H1 (cell line): Measurements from ENCODE around the gene RAB31. TPM values are rescaled to one million over a fixed set of nuclear protein-coding genes. Genes with fewer than 3 reads are reported as not detected.

ENCODE experiments used
- CTCF ChIA-PET: fragments of 300-600 bp; sonication (Branson Sonifier 250); formaldehyde crosslinking; loops from one replicate; lab custom pipeline; 2021; ENCODE audit not compliant: partially characterized antibody; lab: Charles Lee
- POLR2A ChIA-PET: fragments of 300-600 bp; sonication (Branson Sonifier 250); formaldehyde crosslinking; loops from one replicate; lab custom pipeline; 2021; ENCODE audit warnings: inconsistent platforms; ENCODE audit not compliant: partially characterized antibody; lab: Charles Lee
- DNase-seq, 2 experiments: peaks; one replicate each; pipeline versions ENCODE4 v3.0.0 to v3.0.0-alpha.2; 2010 to 2022; ENCODE audit warnings: low spot score in 2 of 2, low read depth in 1 of 2, mixed read lengths in 1 of 2
- FAIRE-seq: peaks from 2 replicates; lab custom pipeline; 2011; peaks lifted over from hg19 to GRCh38; lab: Jason Lieb, UNC
- H2AFZ ChIP-seq: 2 replicates; pipeline ENCODE4 v1.8.1; 2012; ENCODE audit warnings: low read length, inconsistent platforms
- H2AK5ac ChIP-seq: 2 replicates; pipeline ENCODE4 v1.6.1; 2013; ENCODE audit warnings: low read depth, low read length
- H2BK120ac ChIP-seq: replicated peaks from 2 replicates; pipeline ENCODE3; 2013; ENCODE audit warnings: low read depth, low read length, inconsistent platforms
- H2BK12ac ChIP-seq: 2 replicates; pipeline ENCODE4 v1.6.1; 2013; ENCODE audit warnings: low read depth, low read length
- H2BK15ac ChIP-seq: 2 replicates; pipeline ENCODE4 v1.6.1; 2013; ENCODE audit warnings: low read length
- H2BK20ac ChIP-seq: 2 replicates; pipeline ENCODE4 v1.6.1; 2013; ENCODE audit warnings: low read length
- H2BK5ac ChIP-seq: 2 replicates; pipeline ENCODE4 v1.6.1; 2013; ENCODE audit warnings: low read depth, low read length
- H3K14ac ChIP-seq: 2 replicates; pipeline ENCODE4 v1.6.1; 2013; ENCODE audit warnings: inconsistent platforms; ENCODE audit not compliant: insufficient read length
- H3K18ac ChIP-seq: 2 replicates; pipeline ENCODE4 v1.6.1; 2013; ENCODE audit warnings: low read length; ENCODE audit errors: extremely low read depth
- H3K23ac ChIP-seq: 2 replicates; pipeline ENCODE4 v1.6.1; 2013; ENCODE audit warnings: inconsistent platforms; ENCODE audit not compliant: insufficient read length
- H3K23me2 ChIP-seq: 2 replicates; pipeline ENCODE4 v1.6.1; 2013; ENCODE audit warnings: low read depth, low read length
- H3K27ac ChIP-seq: 2 replicates; pipeline ENCODE4 v1.6.1; 2011; ENCODE audit warnings: low read depth, low read length, inconsistent platforms
- H3K27me3 ChIP-seq, 4 experiments: replicated peaks in 1 of 4; 1 replicate in 1 of 4; 2 replicates in 3 of 4; pipeline versions ENCODE4 v1.6.1 to v1.8.1; 2011 to 2013; ENCODE audit warnings: low read length in 3 of 4, mild to moderate bottlenecking in 3 of 4, inconsistent platforms in 2 of 4, mixed read lengths in 2 of 4, moderate library complexity in 1 of 4; ENCODE audit not compliant: control insufficient read depth in 3 of 4, insufficient read depth in 3 of 4; ENCODE audit errors: extremely low read depth in 1 of 4
- H3K36me3 ChIP-seq, 4 experiments: 2 replicates each; pipeline versions ENCODE4 v1.6.1 to v1.8.1; 2011 to 2013; ENCODE audit warnings: mild to moderate bottlenecking in 4 of 4, low read length in 3 of 4, moderate library complexity in 2 of 4, control low read depth in 1 of 4, inconsistent platforms in 1 of 4; ENCODE audit not compliant: insufficient read depth in 4 of 4, control insufficient read depth in 2 of 4
- H3K4ac ChIP-seq: replicated peaks from 2 replicates; pipeline ENCODE3; 2013; ENCODE audit warnings: low read length, low read depth, mixed read lengths, inconsistent platforms; ENCODE audit not compliant: insufficient read length
- H3K4me1 ChIP-seq, 4 experiments: replicated peaks in 1 of 4; 1 replicate in 1 of 4; 2 replicates in 3 of 4; pipeline versions ENCODE4 v1.6.1 to v1.8.1; 2011 to 2013; ENCODE audit warnings: low read length in 3 of 4, inconsistent platforms in 2 of 4, mixed read lengths in 1 of 4; ENCODE audit not compliant: insufficient read depth in 4 of 4, control insufficient read depth in 3 of 4
- H3K4me2 ChIP-seq, 2 experiments: 2 replicates each; pipeline versions ENCODE4 v1.6.1 to v1.8.1; 2011 to 2013; ENCODE audit warnings: low read depth in 2 of 2, low read length in 2 of 2, control low read depth in 1 of 2, inconsistent platforms in 1 of 2, mild to moderate bottlenecking in 1 of 2; ENCODE audit not compliant: insufficient read depth in 1 of 2
- H3K4me3 ChIP-seq, 4 experiments: fragments of 200-600, 300-600 bp in 1 of 4; sonication (generic), shearing (Covaris generic), sonication (Bioruptor Twin) in 1 of 4; 2 replicates each; pipeline versions ENCODE4 v1.5.1 to v1.8.1; 2011 to 2016; ENCODE audit warnings: low read length in 4 of 4, low read depth in 3 of 4, control low read depth in 2 of 4, inconsistent platforms in 2 of 4, mild to moderate bottlenecking in 2 of 4, mixed read lengths in 1 of 4, moderate library complexity in 1 of 4; ENCODE audit not compliant: insufficient read depth in 2 of 4; ENCODE audit errors: extremely low read depth in 1 of 4
- H3K56ac ChIP-seq: replicated peaks from 2 replicates; pipeline ENCODE3; 2013; ENCODE audit warnings: low read depth, mild to moderate bottlenecking, mixed read lengths, low read length, inconsistent platforms; ENCODE audit not compliant: insufficient read length
- H3K79me1 ChIP-seq: 2 replicates; pipeline ENCODE4 v1.6.1; 2013; ENCODE audit warnings: low read depth, low read length, control low read depth
- H3K79me2 ChIP-seq, 2 experiments: 2 replicates each; pipeline versions ENCODE4 v1.6.1 to v1.8.1; 2012 to 2013; ENCODE audit warnings: low read length in 2 of 2, mild to moderate bottlenecking in 2 of 2, inconsistent platforms in 1 of 2; ENCODE audit not compliant: insufficient read depth in 2 of 2, control insufficient read depth in 1 of 2
- H3K9ac ChIP-seq, 4 experiments: replicated peaks in 1 of 4; 1 replicate in 1 of 4; 2 replicates in 3 of 4; pipeline versions ENCODE4 v1.6.1 to v1.8.1; 2011 to 2013; ENCODE audit warnings: low read depth in 3 of 4, low read length in 3 of 4, control low read depth in 2 of 4, mild to moderate bottlenecking in 2 of 4, moderate library complexity in 2 of 4, inconsistent platforms in 1 of 4; ENCODE audit errors: extremely low read depth in 1 of 4
- H3K9me3 ChIP-seq, 2 experiments: 2 replicates each; pipeline versions ENCODE4 v1.6.1 to v1.8.1; 2012 to 2013; ENCODE audit warnings: mild to moderate bottlenecking in 2 of 2, moderate library complexity in 2 of 2, control low read depth in 1 of 2, inconsistent platforms in 1 of 2, low read depth in 1 of 2, low read length in 1 of 2, mixed read lengths in 1 of 2; ENCODE audit not compliant: insufficient read depth in 2 of 2
- H4K20me1 ChIP-seq, 2 experiments: replicated peaks in 1 of 2; 2 replicates each; pipeline versions ENCODE3 to v1.8.1; 2011 to 2013; ENCODE audit warnings: inconsistent platforms in 2 of 2, low read length in 2 of 2, mild to moderate bottlenecking in 1 of 2; ENCODE audit not compliant: insufficient read depth in 2 of 2, control insufficient read depth in 1 of 2
- H4K5ac ChIP-seq: 2 replicates; pipeline ENCODE4 v1.6.1; 2013; ENCODE audit warnings: low read length, low read depth, mixed read lengths, inconsistent platforms; ENCODE audit not compliant: insufficient read length
- H4K8ac ChIP-seq: 2 replicates; pipeline ENCODE4 v1.8.0; 2013; ENCODE audit warnings: mild to moderate bottlenecking, moderate library complexity, low read length, inconsistent platforms; ENCODE audit not compliant: insufficient read depth; ENCODE audit errors: extremely low read depth
- H4K91ac ChIP-seq: replicated peaks from 2 replicates; pipeline ENCODE3; 2013; ENCODE audit warnings: low read length, mixed read lengths, inconsistent platforms; ENCODE audit not compliant: insufficient read length
- WGBS, 2 experiments: shearing (Covaris generic) in 1 of 2; methylation state at CpG; one replicate each; pipeline versions ENCODE4 v1.1.6 to v1.1.7; 2013 to 2015; ENCODE audit warnings: low lambda C conversion rate in 2 of 2, mixed read lengths in 2 of 2, inconsistent platforms in 1 of 2, low coverage in 1 of 2, missing lambda C conversion rate in 1 of 2; ENCODE audit not compliant: insufficient replicate concordance in 2 of 2, insufficient coverage in 1 of 2, insufficient read length in 1 of 2; ENCODE audit errors: extremely low coverage in 1 of 2, missing lambda C conversion rate in 1 of 2; 5-methylcytosine and 5-hydroxymethylcytosine counted together
- polyA plus RNA-seq, 7 experiments: library from polyadenylated mRNA; depleted of rRNA in 3 of 7; stranded (reverse) in 5 of 7; unstranded in 2 of 7; fragments of >200 nt in 5 of 7; fragments of 200-250 nt in 2 of 7; gene quantifications; 1 replicate in 5 of 7; 2 replicates in 1 of 7; 4 replicates in 1 of 7; pipeline versions ENCODE4 v1.2.1 to v1.2.3, GENCODE V29; 2011 to 2013; ENCODE audit warnings: missing spikeins in 2 of 7, mixed read lengths in 2 of 7
- total RNA-seq: library from RNA; stranded (reverse); fragmentation: NEBNext Ultra II Directional; extraction: Animal tissue kit (Norgen Biotek cat#: 25700); gene quantifications from 2 replicates; pipeline ENCODE4 v1.2.1, GENCODE V29; 2021
- TF ChIP-seq, protein P1 (sequence below): IDR thresholded peaks from 2 replicates; pipeline ENCODE4 v1.6.1; 2012; ENCODE audit warnings: inconsistent platforms

The RAB31 gene
- total and polyA plus RNA-seq, 2 of the 8 experiments (the other 6 are each of a cell fraction or from before 2014, with no cell fraction given), result 15.2 to 40.9 TPM

GRCh38 chr18:9827211-9827792, 119.2 kb downstream of the RAB31 start:
- no peaks in the 10 kb centered on the region; a peak in 1 of 7 replicates for H3K4me1 ChIP-seq
- no peaks in the 10 kb centered on the region; a peak in 1 of 7 replicates for H3K27me3 ChIP-seq
- no peak overlapping the region for H2BK12ac ChIP-seq
- no peak overlapping the region for H4K8ac ChIP-seq
- no peak overlapping the region for H2AFZ ChIP-seq
- no peak overlapping the region for H4K5ac ChIP-seq
- no peak overlapping the region for H3K23ac ChIP-seq
- H3K9me3 ChIP-seq, result no peaks in the 10 kb centered on the region
- H3K9ac ChIP-seq, result no peak overlapping the region
- H2AK5ac ChIP-seq, result no peak overlapping the region
- H3K4ac ChIP-seq, result no peak overlapping the region
- H4K20me1 ChIP-seq, result peaks cover 0 to 4% of the 10 kb centered on the region in 2 experiments
- ChIA-PET POLR2A (interaction anchor here (1.2 kb wide), 1 partner anchor 19 kb away, joined by 4 read pairs; no protein-coding TSS in a partner anchor), CTCF (interaction anchor here (0.8 kb wide), 1 partner anchor 26 kb away, joined by 3 read pairs; no protein-coding TSS in a partner anchor)
- no peak overlapping the region for H2BK20ac ChIP-seq
- H3K14ac ChIP-seq, result no peak overlapping the region
- H3K79me1 ChIP-seq, result no peaks in the 10 kb centered on the region; the same call in 1 of the 2 replicates
- peaks cover 4% of the 10 kb centered on the region; the same call in 1 of the 2 replicates for H3K23me2 ChIP-seq
- no peaks in the 10 kb centered on the region; a peak in 1 of 8 replicates for H3K36me3 ChIP-seq
- H3K79me2 ChIP-seq, result no peaks in the 10 kb centered on the region
- H2BK15ac ChIP-seq, result no peak overlapping the region
- no peak for DNase-seq
- FAIRE-seq, result no peak
- H3K56ac ChIP-seq, result no peak overlapping the region
- H4K91ac ChIP-seq, result no peak overlapping the region
- H2BK120ac ChIP-seq, result no peak overlapping the region
- H3K27ac ChIP-seq, result no peak overlapping the region
- H3K4me3 ChIP-seq, result no peak overlapping the region
- H3K4me2 ChIP-seq, result no peak overlapping the region
- no peak overlapping the region for H2BK5ac ChIP-seq
- 94% methylated on average over 7 of the region's 7 CpGs; no CpG with 5 or more reads in 1 of the 2 experiments for WGBS, 2 experiments
- H3K18ac ChIP-seq, result no peak overlapping the region
- TF ChIP-seq, protein P1, sequence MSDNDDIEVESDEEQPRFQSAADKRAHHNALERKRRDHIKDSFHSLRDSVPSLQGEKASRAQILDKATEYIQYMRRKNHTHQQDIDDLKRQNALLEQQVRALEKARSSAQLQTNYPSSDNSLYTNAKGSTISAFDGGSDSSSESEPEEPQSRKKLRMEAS, result no peak
